GM19328 (cell line): ENCODE measurements around the gene GZMM.

Experiments
- ATAC-seq: cut with Tn5 transposase; IDR thresholded peaks from one replicate; pipeline ENCODE4 v1.9.1; 2021; ENCODE audit warnings: mild to moderate bottlenecking, moderate library complexity; ENCODE audit not compliant: unreplicated experiment

Gene GZMM

GRCh38 chr19:511101-511851, 32.6 kb upstream of the GZMM start:
- no peak for ATAC-seq

- ATAC-seq: no peak
Measured at GRCh38 chr19:512547-513365, 31.1 kb upstream of the GZMM start.

GRCh38 chr19:513368-514165, 30.3 kb upstream of the GZMM start:
- no peak for ATAC-seq

- ATAC-seq: no peak
Measured at GRCh38 chr19:514166-514663, 29.6 kb upstream of the GZMM start.

GRCh38 chr19:517721-518597, 25.9 kb upstream of the GZMM start:
- no peak for ATAC-seq

- no peak for ATAC-seq
Measured at GRCh38 chr19:518598-519231, 25.1 kb upstream of the GZMM start.

GRCh38 chr19:519449-519865, 24.4 kb upstream of the GZMM start:
- ATAC-seq: no peak

- ATAC-seq: no peak
Measured at GRCh38 chr19:522726-523125, 21.1 kb upstream of the GZMM start.

- ATAC-seq: no peak
Measured at GRCh38 chr19:524062-524674, 19.7 kb upstream of the GZMM start.

- no peak for ATAC-seq
Measured at GRCh38 chr19:525029-525428, 18.8 kb upstream of the GZMM start.

GRCh38 chr19:525857-526419, 17.9 kb upstream of the GZMM start:
- ATAC-seq: no peak

GRCh38 chr19:530134-531008, 13.5 kb upstream of the GZMM start:
- no peak for ATAC-seq

- peak; percentile 61 for ATAC-seq
Measured at GRCh38 chr19:531009-531752, 12.7 kb upstream of the GZMM start.

- ATAC-seq: no peak
Measured at GRCh38 chr19:531753-532560, 11.9 kb upstream of the GZMM start, which contains the start of gene CDC34. CDC34 (plus strand) TSS chr19:531760; CDS start chr19:531932, 172 bp downstream.

- ATAC-seq: no peak
Measured at GRCh38 chr19:532561-533363, 11.1 kb upstream of the GZMM start.
